ENCODE data around the gene INO80. TPM values are rescaled to one million over a fixed set of nuclear protein-coding genes. Genes with fewer than 3 reads are reported as not detected.

Gene INO80
- total RNA-seq, 2 experiments from 2014 or later: 31.7 to 35.1 TPM

GRCh38 chr15:40985541-40986330 lies 130.3 kb downstream of the INO80 start:
- TF ChIP-seq EZH2phosphoT487 (IDR thresholded peaks at IDR 0.05; ENCODE audit: borderline replicate concordance, low read depth, low read length) (no peak), CTCF (conservative IDR thresholded peaks at IDR 0.05; ENCODE audit: low read length) (no peak)
- CTCF ChIA-PET (ENCODE audit: unreplicated experiment): no interaction called here
- H4K20me1 ChIP-seq (ENCODE audit: insufficient read depth, low read length): no peaks in the 10 kb centered on the region
- POLR2A ChIA-PET: interaction anchor here (0.6 kb wide), 2 partner anchors 10 to 32 kb away, joined by 3 read pairs; no protein-coding TSS in a partner anchor
- H3K4me3 ChIP-seq (ENCODE audit: low read depth, low read length, poor library complexity, severe bottlenecking): no peak overlapping the region
- H3K4me2 ChIP-seq (ENCODE audit: low read length): no peak overlapping the region
- peaks cover 99% of the 10 kb centered on the region for H3K36me3 ChIP-seq (ENCODE audit: insufficient read depth, low read length)
- no TSS peak for BruUV-seq (replicated peaks)
- no peak overlapping the region for H2AFZ ChIP-seq (ENCODE audit: low read length)
- no peak for DNase-seq (ENCODE audit: low spot score)
- H3K79me2 ChIP-seq (ENCODE audit: insufficient read depth, low read depth, low read length): no peaks in the 10 kb centered on the region
- no peak overlapping the region for H3K27ac ChIP-seq (ENCODE audit: low read depth, low read length, poor library complexity, severe bottlenecking)
- no peaks in the 10 kb centered on the region for H3K9me2 ChIP-seq (ENCODE audit: insufficient read depth, low read length)
- H3K4me1 ChIP-seq (ENCODE audit: insufficient read depth, low read length, poor library complexity, severe bottlenecking): no peaks in the 10 kb centered on the region
- intact Hi-C loops (cut with micrococcal nuclease; ENCODE audit: unreplicated experiment): no loop called here
- no peaks in the 10 kb centered on the region for H3K9me3 ChIP-seq (ENCODE audit: low read length)

- POLR2A ChIA-PET: no interaction called here
- BruUV-seq (replicated peaks): no TSS peak
- H3K36me3 ChIP-seq (ENCODE audit: insufficient read depth, low read length): peaks cover 99% of the 10 kb centered on the region
- no peaks in the 10 kb centered on the region for H3K9me3 ChIP-seq (ENCODE audit: low read length)
- H2AFZ ChIP-seq (ENCODE audit: low read length): no peak overlapping the region
- no peaks in the 10 kb centered on the region for H3K4me1 ChIP-seq (ENCODE audit: insufficient read depth, low read length, poor library complexity, severe bottlenecking)
- H4K20me1 ChIP-seq (ENCODE audit: insufficient read depth, low read length): no peaks in the 10 kb centered on the region
- CTCF ChIA-PET (ENCODE audit: unreplicated experiment): no interaction called here
- no peak overlapping the region for H3K4me3 ChIP-seq (ENCODE audit: low read depth, low read length, poor library complexity, severe bottlenecking)
- no peak for TF ChIP-seq EZH2phosphoT487 (IDR thresholded peaks at IDR 0.05; ENCODE audit: borderline replicate concordance, low read depth, low read length)
- no peak for TF ChIP-seq CTCF (conservative IDR thresholded peaks at IDR 0.05; ENCODE audit: low read length)
- H3K4me2 ChIP-seq (ENCODE audit: low read length): no peak overlapping the region
- no peaks in the 10 kb centered on the region for H3K9me2 ChIP-seq (ENCODE audit: insufficient read depth, low read length)
- H3K79me2 ChIP-seq (ENCODE audit: insufficient read depth, low read depth, low read length): no peaks in the 10 kb centered on the region
- no peak for DNase-seq (ENCODE audit: low spot score)
- intact Hi-C loops (cut with micrococcal nuclease; ENCODE audit: unreplicated experiment): no loop called here
- no peak overlapping the region for H3K27ac ChIP-seq (ENCODE audit: low read depth, low read length, poor library complexity, severe bottlenecking)
These were observed 131.1 kb downstream of the INO80 start for GRCh38 chr15:40984964-40985363.

- H2AFZ ChIP-seq (ENCODE audit: low read length): no peak overlapping the region
- no peaks in the 10 kb centered on the region for H3K79me2 ChIP-seq (ENCODE audit: insufficient read depth, low read depth, low read length)
- H3K36me3 ChIP-seq (ENCODE audit: insufficient read depth, low read length): peaks cover 99% of the 10 kb centered on the region
- intact Hi-C loops (cut with micrococcal nuclease; ENCODE audit: unreplicated experiment): no loop called here
- H3K9me2 ChIP-seq (ENCODE audit: insufficient read depth, low read length): no peaks in the 10 kb centered on the region
- CTCF ChIA-PET (ENCODE audit: unreplicated experiment): no interaction called here
- no peak for TF ChIP-seq EZH2phosphoT487 (IDR thresholded peaks at IDR 0.05; ENCODE audit: borderline replicate concordance, low read depth, low read length)
- TF ChIP-seq CTCF (conservative IDR thresholded peaks at IDR 0.05; ENCODE audit: low read length): no peak
- DNase-seq (ENCODE audit: low spot score): no peak
- POLR2A ChIA-PET: no interaction called here
- no TSS peak for BruUV-seq (replicated peaks)
- no peaks in the 10 kb centered on the region for H4K20me1 ChIP-seq (ENCODE audit: insufficient read depth, low read length)
- no peak overlapping the region for H3K4me3 ChIP-seq (ENCODE audit: low read depth, low read length, poor library complexity, severe bottlenecking)
- no peaks in the 10 kb centered on the region for H3K4me1 ChIP-seq (ENCODE audit: insufficient read depth, low read length, poor library complexity, severe bottlenecking)
- no peaks in the 10 kb centered on the region for H3K9me3 ChIP-seq (ENCODE audit: low read length)
- no peak overlapping the region for H3K27ac ChIP-seq (ENCODE audit: low read depth, low read length, poor library complexity, severe bottlenecking)
- H3K4me2 ChIP-seq (ENCODE audit: low read length): no peak overlapping the region
These were observed 131.7 kb downstream of the INO80 start for GRCh38 chr15:40984406-40984805.

Data from OCI-LY7 (cell line).